COLO668 (cell line): Measurements from ENCODE around the gene SMIM14.
"Not testable (repeated sequence)": the region's sequence is repeated elsewhere in the genome, so short reads cannot be mapped to it uniquely, and the experiment has no call there.

Experiments used
- DNase-seq: peaks from one replicate; lab custom pipeline; 2025; ENCODE audit not compliant: unreplicated experiment; lab: John Stamatoyannopoulos, UW

The SMIM14 gene

GRCh38 chr4:39502664-39503035 is 136.0 kb downstream of the SMIM14 start:
- not testable (repeated sequence) for DNase-seq

GRCh38 chr4:39502019-39502663 is 136.5 kb downstream of the SMIM14 start:
- DNase-seq: no peak

- DNase-seq: no peak
Observed at GRCh38 chr4:39498727-39499020, 140.0 kb downstream of the SMIM14 start.

- DNase-seq: no peak
Observed at GRCh38 chr4:39497909-39498726, 140.5 kb downstream of the SMIM14 start.
